Measurements from ENCODE around the gene SERINC3.

The SERINC3 gene

GRCh38 chr20:44467289-44467883, 54.5 kb downstream of the SERINC3 start:
- DNase-seq (ENCODE audit: low read depth in 1 of 2, low spot score in 1 of 2), result no peak

DNA sequence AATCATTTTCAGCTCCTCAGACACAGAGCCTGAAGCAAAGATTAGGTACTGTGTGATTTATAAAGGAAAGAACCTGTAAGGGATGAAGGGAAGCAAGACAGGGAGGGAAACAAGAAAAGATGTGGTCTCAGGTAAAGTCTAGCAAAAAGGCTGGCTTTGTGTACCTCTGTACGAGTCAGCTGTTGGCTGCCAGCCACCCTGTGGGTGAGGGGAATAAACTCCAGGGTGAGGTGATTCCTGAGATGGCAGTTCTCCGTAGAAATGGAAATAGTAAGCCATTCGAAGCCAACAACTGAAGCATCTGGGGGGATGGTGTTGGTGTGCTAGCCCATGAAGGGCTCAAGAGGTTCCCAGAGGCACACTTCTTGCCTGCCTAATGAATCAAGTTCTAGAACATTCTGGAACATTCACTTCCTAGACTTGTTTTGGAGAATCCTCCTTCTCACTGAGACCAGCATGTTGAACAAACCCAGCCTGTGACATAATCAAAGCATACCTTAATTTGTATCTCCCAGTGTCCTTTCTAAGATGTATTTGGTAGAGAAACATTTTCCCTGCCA, 56.8 kb downstream of the SERINC3 start:
- no peak for DNase-seq (ENCODE audit: low read depth in 1 of 2, low spot score in 1 of 2)

- no peak for DNase-seq (ENCODE audit: low read depth in 1 of 2, low spot score in 1 of 2)
These were observed 57.4 kb downstream of the SERINC3 start for GRCh38 chr20:44464514-44464913.

DNA sequence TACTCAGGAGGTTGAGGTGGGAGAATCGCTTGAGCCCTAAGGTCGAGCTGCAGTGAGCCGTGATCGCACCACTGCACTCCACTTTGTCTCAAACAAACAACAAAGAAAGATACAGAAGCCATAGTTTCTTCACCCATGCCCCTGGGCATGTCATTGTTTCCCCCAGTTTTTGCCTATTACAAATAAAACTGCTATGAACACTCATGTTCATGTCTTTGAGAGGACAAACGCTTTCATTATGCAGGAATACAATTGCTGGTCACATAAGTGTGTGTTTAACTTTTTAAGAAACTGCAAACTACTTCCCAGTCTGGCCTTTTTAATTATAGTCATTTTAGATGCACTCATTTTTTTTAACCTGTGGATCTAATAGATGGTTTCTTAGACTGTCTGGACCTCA, 58.4 kb downstream of the SERINC3 start:
- no peak for DNase-seq (ENCODE audit: low read depth in 1 of 2, low spot score in 1 of 2)

DNA sequence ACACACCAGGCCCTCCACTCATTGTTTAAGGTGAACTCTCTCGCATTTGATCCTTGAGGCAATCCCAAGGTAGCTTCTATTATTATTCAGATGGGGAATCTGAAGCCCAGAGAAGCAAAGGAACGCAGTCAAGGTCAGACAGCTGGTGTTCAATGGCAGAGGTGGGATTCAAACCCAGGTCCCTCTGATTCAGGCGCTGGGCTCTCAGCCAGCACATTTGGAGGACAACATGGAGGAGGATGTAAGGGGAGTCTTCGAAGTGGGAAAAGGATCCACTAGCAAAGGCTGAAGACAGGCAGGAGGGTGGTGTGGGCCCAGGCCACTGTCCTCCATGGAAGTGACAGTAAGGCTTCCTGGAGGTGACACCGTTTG, 60.1 kb downstream of the SERINC3 start:
- no peak for DNase-seq (ENCODE audit: low read depth in 1 of 2, low spot score in 1 of 2)

- no peak for DNase-seq (ENCODE audit: low read depth in 1 of 2, low spot score in 1 of 2)
These were observed 60.6 kb downstream of the SERINC3 start for GRCh38 chr20:44461142-44461802.

DNA sequence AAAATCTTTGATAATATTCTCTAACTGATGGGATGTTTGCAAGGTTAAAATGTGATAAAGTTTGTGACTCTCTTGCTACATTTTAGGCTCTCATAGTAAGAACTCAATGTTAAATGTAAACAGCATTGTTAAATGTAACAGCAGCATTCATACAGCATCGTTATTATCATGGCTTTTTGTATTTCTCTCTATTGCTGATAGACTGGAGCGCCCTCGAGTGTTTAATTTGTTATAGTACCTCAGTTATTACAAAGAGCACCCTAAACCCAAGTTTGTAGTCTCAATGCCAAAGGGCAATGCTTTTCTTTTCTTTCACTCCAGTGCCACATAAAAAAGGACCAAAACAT, 61.1 kb downstream of the SERINC3 start:
- DNase-seq (ENCODE audit: low read depth in 1 of 2, low spot score in 1 of 2), result no peak

DNA sequence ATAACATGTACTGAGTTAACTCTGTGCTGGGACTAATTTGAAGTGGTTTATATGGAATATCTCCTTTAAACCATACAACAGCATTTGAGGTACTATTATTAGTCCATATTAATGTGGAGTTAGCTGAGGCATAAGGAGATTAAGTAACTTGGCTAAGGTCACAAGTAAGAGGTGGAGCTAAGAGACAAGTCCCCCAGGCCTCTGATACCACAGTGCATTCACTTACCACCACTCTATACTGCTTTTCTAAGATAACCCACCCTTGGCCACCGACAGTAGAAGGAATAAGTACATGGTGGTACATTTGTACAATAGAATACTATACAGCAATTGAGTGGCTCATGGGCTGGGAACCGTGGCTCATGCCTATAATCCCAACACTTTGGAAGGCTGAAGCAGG, 62.6 kb downstream of the SERINC3 start:
- no peak for DNase-seq (ENCODE audit: low read depth in 1 of 2, low spot score in 1 of 2)

GRCh38 chr20:44457016-44457415, 64.9 kb downstream of the SERINC3 start:
- no peak for DNase-seq (ENCODE audit: low read depth in 1 of 2, low spot score in 1 of 2)

- no peak for DNase-seq (ENCODE audit: low read depth in 1 of 2, low spot score in 1 of 2)
These were observed 65.3 kb downstream of the SERINC3 start for GRCh38 chr20:44456611-44457010.

DNA sequence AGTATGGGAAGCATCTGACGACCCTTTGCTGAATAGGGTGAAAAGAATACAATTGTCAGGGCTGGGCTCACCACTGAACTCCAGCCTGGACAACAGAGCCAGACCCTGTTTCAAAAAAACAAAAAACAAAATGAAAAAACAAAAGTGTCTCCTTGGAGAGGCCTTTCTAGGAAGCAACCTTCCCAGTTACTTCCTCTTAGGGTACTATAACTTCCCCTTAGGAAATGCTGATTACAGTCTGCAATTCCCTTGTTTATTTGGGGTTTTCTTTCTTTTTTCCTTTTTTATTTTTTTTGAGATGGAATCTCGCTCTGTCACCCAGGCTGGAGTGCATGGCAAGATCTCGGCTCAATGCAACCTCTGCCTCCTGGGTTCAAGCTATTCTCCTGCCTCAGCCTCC, 66.7 kb downstream of the SERINC3 start:
- no peak for DNase-seq (ENCODE audit: low read depth in 1 of 2, low spot score in 1 of 2)

GRCh38 chr20:44454306-44454963, 67.4 kb downstream of the SERINC3 start:
- no peak for DNase-seq (ENCODE audit: low read depth in 1 of 2, low spot score in 1 of 2)

DNA sequence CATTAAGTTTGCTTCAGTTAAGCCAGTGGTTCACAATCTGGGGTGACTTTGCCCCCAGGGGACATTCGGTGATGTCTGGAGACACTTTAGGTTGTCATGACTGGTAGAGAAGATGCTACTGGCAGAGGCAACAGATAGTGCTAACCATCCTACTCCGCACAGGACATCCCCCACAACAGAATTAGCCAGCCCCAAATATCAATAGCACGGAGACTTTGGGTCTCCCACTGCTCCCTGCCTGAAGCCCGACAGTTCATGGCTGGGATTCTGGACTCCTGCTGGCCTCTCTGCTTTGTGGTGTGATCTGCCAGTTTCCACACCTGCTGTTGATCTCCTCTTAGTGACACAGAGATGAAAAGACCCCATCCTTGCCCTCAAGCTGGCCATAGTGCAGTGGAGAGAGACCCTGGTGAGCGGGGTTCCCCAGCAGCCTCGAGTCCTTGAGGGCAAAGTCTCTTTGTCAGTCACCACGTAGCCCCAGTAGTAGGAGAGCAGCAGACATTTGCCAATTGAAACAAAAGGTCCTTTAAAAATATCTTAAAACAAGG, 70.9 kb downstream of the SERINC3 start:
- DNase-seq (ENCODE audit: low read depth in 1 of 2, low spot score in 1 of 2), result no peak

DNA sequence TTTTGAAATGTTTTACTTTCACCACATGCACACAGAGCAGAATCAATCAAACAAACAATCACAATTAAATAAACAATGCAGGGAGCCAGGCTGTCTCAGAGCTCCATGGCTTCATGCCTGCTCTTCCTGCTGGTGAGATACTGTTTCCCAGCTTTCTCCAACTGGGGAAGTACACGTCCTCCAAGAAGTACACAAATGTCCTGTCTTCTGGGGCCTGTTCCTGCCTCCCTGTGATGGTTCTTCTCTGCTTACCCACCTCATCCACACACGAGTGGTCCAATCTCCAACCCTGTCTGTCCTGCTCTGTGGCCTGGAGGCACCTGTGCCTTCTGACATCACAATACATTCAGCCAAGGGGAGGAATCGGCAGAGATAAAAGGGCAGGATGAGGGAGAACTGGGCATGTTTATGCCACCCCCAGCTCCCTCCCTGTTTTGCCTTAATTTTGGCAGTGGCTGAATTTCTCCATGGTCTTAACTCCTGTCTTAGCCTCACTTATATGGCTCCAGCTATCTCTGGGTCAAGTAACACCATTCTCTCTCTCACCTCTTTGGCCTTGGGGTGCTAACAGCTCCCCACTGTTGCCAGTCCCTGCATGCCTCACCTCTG, 71.5 kb downstream of the SERINC3 start:
- no peak for DNase-seq (ENCODE audit: low read depth in 1 of 2, low spot score in 1 of 2)

- DNase-seq (ENCODE audit: low read depth in 1 of 2, low spot score in 1 of 2), result no peak
These were observed 72.0 kb downstream of the SERINC3 start for GRCh38 chr20:44449864-44450263.

- no peak for DNase-seq (ENCODE audit: low read depth in 1 of 2, low spot score in 1 of 2)
These were observed 72.9 kb downstream of the SERINC3 start for GRCh38 chr20:44448753-44449546.

GRCh38 chr20:44447827-44448419, 73.9 kb downstream of the SERINC3 start:
- no peak for DNase-seq (ENCODE audit: low read depth in 1 of 2, low spot score in 1 of 2)
